Measurements from ENCODE around the gene TMPRSS11A. TPM values are rescaled to one million over a fixed set of nuclear protein-coding genes. Genes with fewer than 3 reads are reported as not detected.

The TMPRSS11A gene
- total and polyA plus RNA-seq, 2 donors (not counting 3 experiments of a cell fraction or from before 2014, with no cell fraction given): not detected

DNA sequence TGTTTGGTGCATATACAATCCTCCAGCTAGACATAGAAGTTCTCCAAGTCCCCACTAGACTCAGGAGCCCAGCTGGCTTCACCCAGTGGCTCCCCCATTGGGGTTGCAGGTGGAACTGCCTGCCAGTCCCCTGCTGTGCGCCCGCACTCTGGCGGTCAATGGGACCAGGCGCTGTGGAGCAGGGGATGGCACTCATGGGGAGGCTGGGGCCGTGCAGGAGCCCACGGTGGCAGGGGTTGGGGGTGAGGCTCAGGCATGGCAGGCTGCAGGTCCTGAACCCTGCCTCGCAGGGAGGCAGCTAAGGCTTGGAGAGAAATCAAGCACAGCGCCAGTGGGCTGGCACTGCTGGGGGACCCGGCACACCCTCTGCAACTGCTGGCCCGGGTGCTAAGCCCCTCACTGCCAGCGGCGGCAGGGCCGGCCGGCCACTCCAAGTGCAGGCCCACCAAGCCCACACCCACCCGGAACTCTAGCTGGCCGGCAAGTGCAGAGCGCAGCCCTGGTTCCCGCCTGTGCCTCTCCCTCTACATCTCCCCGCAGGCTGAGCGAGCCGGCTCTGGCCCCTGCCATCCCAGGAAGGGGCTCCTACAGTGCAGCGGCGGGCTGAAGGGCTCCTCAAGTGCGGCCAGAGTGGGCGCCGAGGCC lies 66.8 kb downstream of the TMPRSS11A start:
- CTCF ChIA-PET: interaction anchor here (1.5 kb wide), 1 partner anchor 14 kb away, joined by 5 read pairs; no protein-coding TSS in a partner anchor

More for the DNA sequence above, 66.8 kb downstream of the TMPRSS11A start:
- Histone ChIP-seq H3K4me2 (ENCODE audit: insufficient read depth, low read length) (no peak overlapping the region), H2AFZ (ENCODE audit: low read depth, low read length) (no peak overlapping the region), H3K9me3 (replicated peaks; ENCODE audit: control insufficient read depth, insufficient read depth, low read length) (no peaks in the 10 kb centered on the region), H3K79me2 (ENCODE audit: control insufficient read depth, insufficient read depth, low read length) (no peaks in the 10 kb centered on the region), H3K9me1 (replicated peaks; ENCODE audit: control insufficient read depth, extremely low read depth, insufficient read depth, low read length) (no peaks in the 10 kb centered on the region), H3K4me3 (replicated peaks in 1 of 3; ENCODE audit: insufficient read depth in 1 of 3, low read depth in 1 of 3, low read length in 3 of 3) (no peak overlapping the region), H3K27me3 (ENCODE audit: control insufficient read depth in 2 of 2, insufficient read depth in 2 of 2, low read length in 2 of 2) (no peaks in the 10 kb centered on the region), H3K27ac (ENCODE audit: insufficient read depth, low read depth, low read length) (no peak overlapping the region), H4K20me1 (replicated peaks; ENCODE audit: control insufficient read depth, extremely low read depth, insufficient read depth, low read length) (no peaks in the 10 kb centered on the region), H3K36me3 (ENCODE audit: control insufficient read depth in 2 of 2, extremely low read depth in 1 of 2, insufficient read depth in 2 of 2, low read length in 2 of 2) (no peaks in the 10 kb centered on the region), H3K9ac (replicated peaks; ENCODE audit: extremely low read depth, insufficient read depth, low read length) (no peak overlapping the region), H3K4me1 (ENCODE audit: control insufficient read depth, extremely low read depth, insufficient read depth, low read length) (no peaks in the 10 kb centered on the region)
- intact Hi-C loops (cut with micrococcal nuclease): no loop called here
- POLR2A ChIA-PET: no interaction called here
- no TSS peak for BruUV-seq (replicated peaks)
- FAIRE-seq (no peak), DNase-seq (ENCODE audit: low read depth, low spot score) (no peak)
- dilution Hi-C loops (cut with MboI; ENCODE audit: extremely low pct_ligation_motif_present, low sequenced_read_pairs): no loop called here
- TF ChIP-seq POLR2A (IDR thresholded peaks at IDR 0.05; ENCODE audit: low read depth, low read length) (no peak), FOS (IDR thresholded peaks at IDR 0.05; ENCODE audit: borderline replicate concordance, insufficient read depth, low read length) (no peak), EZH2 (IDR thresholded peaks at IDR 0.05; ENCODE audit: borderline replicate concordance, low read depth, low read length, severe bottlenecking) (no peak), MYC (IDR thresholded peaks at IDR 0.05; ENCODE audit: low read depth, low read length) (no peak)
- TF ChIP-seq, protein P1, sequence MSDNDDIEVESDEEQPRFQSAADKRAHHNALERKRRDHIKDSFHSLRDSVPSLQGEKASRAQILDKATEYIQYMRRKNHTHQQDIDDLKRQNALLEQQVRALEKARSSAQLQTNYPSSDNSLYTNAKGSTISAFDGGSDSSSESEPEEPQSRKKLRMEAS (IDR thresholded peaks at IDR 0.05; ENCODE audit: insufficient read depth, insufficient read length): no peak
- TF ChIP-seq, protein P2, sequence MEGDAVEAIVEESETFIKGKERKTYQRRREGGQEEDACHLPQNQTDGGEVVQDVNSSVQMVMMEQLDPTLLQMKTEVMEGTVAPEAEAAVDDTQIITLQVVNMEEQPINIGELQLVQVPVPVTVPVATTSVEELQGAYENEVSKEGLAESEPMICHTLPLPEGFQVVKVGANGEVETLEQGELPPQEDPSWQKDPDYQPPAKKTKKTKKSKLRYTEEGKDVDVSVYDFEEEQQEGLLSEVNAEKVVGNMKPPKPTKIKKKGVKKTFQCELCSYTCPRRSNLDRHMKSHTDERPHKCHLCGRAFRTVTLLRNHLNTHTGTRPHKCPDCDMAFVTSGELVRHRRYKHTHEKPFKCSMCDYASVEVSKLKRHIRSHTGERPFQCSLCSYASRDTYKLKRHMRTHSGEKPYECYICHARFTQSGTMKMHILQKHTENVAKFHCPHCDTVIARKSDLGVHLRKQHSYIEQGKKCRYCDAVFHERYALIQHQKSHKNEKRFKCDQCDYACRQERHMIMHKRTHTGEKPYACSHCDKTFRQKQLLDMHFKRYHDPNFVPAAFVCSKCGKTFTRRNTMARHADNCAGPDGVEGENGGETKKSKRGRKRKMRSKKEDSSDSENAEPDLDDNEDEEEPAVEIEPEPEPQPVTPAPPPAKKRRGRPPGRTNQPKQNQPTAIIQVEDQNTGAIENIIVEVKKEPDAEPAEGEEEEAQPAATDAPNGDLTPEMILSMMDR (IDR thresholded peaks at IDR 0.05; ENCODE audit: extremely low read depth in 1 of 2, insufficient read depth in 1 of 2, low read depth in 1 of 2, low read length in 2 of 2): no peak

Measured in endothelial cell of umbilical vein (primary cell).